OCI-LY1 (cell line): ENCODE data around the gene NAV2.
A peak's percentile ranks its signal among the peaks of the same experiment; 100 is the strongest.

Source experiments
- H2AFZ ChIP-seq: fragments of 200-600 bp; sonication (generic), shearing (Covaris generic); 2 replicates; pipeline ENCODE4 v1.6.0; 2014; ENCODE audit warnings: antibody characterized with exemption, mild to moderate bottlenecking, low read length
- H3F3A ChIP-seq: fragments of 200-600 bp; sonication (generic), shearing (Covaris generic); 2 replicates; pipeline ENCODE4 v1.6.0; 2014; ENCODE audit warnings: mild to moderate bottlenecking, antibody characterized with exemption, low read length, moderate library complexity; ENCODE audit not compliant: insufficient read depth
- H3K27ac ChIP-seq: fragments of 200-600 bp; sonication (generic); 2 replicates; pipeline ENCODE4 v1.5.1; 2014; ENCODE audit warnings: low read length, mixed run types, mild to moderate bottlenecking, low read depth; ENCODE audit not compliant: poor library complexity, severe bottlenecking
- H3K27me3 ChIP-seq: fragments of 200-600 bp; sonication (generic); 2 replicates; pipeline ENCODE4 v1.6.0; 2014; ENCODE audit warnings: antibody characterized with exemption, mild to moderate bottlenecking, low read length, moderate library complexity; ENCODE audit not compliant: insufficient read depth
- H3K36me3 ChIP-seq: fragments of 200-600 bp; sonication (generic); 2 replicates; pipeline ENCODE4 v1.6.1; 2014; ENCODE audit warnings: mild to moderate bottlenecking, antibody characterized with exemption, low read length, moderate library complexity, mixed read lengths; ENCODE audit not compliant: insufficient read depth
- H3K4me1 ChIP-seq: fragments of 200-600 bp; sonication (generic); 2 replicates; pipeline ENCODE4 v1.5.1; 2014; ENCODE audit warnings: mild to moderate bottlenecking, low read length, moderate library complexity; ENCODE audit not compliant: insufficient read depth, severe bottlenecking
- H3K4me2 ChIP-seq: fragments of 200-600 bp; sonication (generic), shearing (Covaris generic); 2 replicates; pipeline ENCODE4 v1.6.1; 2014; ENCODE audit warnings: low read length
- H3K4me3 ChIP-seq: fragments of 200-600 bp; sonication (generic); 2 replicates; pipeline ENCODE4 v1.5.1; 2014; ENCODE audit warnings: low read length, low read depth, mild to moderate bottlenecking, mixed read lengths; ENCODE audit not compliant: poor library complexity, severe bottlenecking
- H3K79me2 ChIP-seq: fragments of 200-600 bp; shearing (Covaris generic); 2 replicates; pipeline ENCODE4 v1.6.1; 2016; ENCODE audit warnings: mixed run types, low read length, mixed read lengths; ENCODE audit not compliant: insufficient read depth
- H3K9ac ChIP-seq: fragments of 200-600 bp; sonication (generic), shearing (Covaris generic); 2 replicates; pipeline ENCODE4 v1.6.1; 2014; ENCODE audit warnings: mild to moderate bottlenecking, low read length, mixed read lengths
- H3K9me2 ChIP-seq: fragments of 200-600 bp; sonication (generic), shearing (Covaris generic); 2 replicates; pipeline ENCODE4 v1.6.1; 2014; ENCODE audit warnings: low read depth, mild to moderate bottlenecking, low read length, mixed read lengths
- H3K9me3 ChIP-seq: fragments of 200-600 bp; shearing (Covaris generic); 2 replicates; pipeline ENCODE4 v1.6.1; 2014; ENCODE audit warnings: low read length, mixed read lengths
- H4K20me1 ChIP-seq: fragments of 200-600 bp; sonication (generic), shearing (Covaris generic); 2 replicates; pipeline ENCODE4 v1.6.0; 2016; ENCODE audit warnings: mild to moderate bottlenecking, low read length; ENCODE audit not compliant: insufficient read depth
- CTCF ChIP-seq: fragments of 200-600 bp; sonication (generic), shearing (Covaris generic); IDR thresholded peaks from 2 replicates; pipeline ENCODE4 v1.5.1; 2017; ENCODE audit warnings: mild to moderate bottlenecking, antibody characterized with exemption, low read length, moderate library complexity, mixed read lengths
- EZH2 ChIP-seq: fragments of 200-600 bp; sonication (generic), shearing (Covaris generic); IDR thresholded peaks from 2 replicates; pipeline ENCODE4 v1.8.0; 2017; ENCODE audit warnings: borderline replicate concordance, mixed run types, mild to moderate bottlenecking, antibody characterized with exemption, low read length, moderate library complexity, mixed read lengths

Gene NAV2

GRCh38 chr11:19952911-19953310 lies 240.3 kb downstream of the NAV2 start:
- Histone ChIP-seq H3K36me3 (no peaks in the 10 kb centered on the region), H3K4me1 (peaks cover 4% of the 10 kb centered on the region), H3F3A (no peaks in the 10 kb centered on the region), H3K27me3 (no peaks in the 10 kb centered on the region), H3K9me2 (no peaks in the 10 kb centered on the region), H3K79me2 (no peaks in the 10 kb centered on the region), H2AFZ (no peak overlapping the region), H3K4me3 (no peak overlapping the region), H3K9me3 (no peaks in the 10 kb centered on the region), H3K27ac (no peak overlapping the region), H3K9ac (no peak overlapping the region), H4K20me1 (no peaks in the 10 kb centered on the region), H3K4me2 (no peak overlapping the region)
- TF ChIP-seq EZH2: no peak
- TF ChIP-seq CTCF: no peak

GRCh38 chr11:19953336-19953735 lies 240.7 kb downstream of the NAV2 start:
- Histone ChIP-seq H3K27ac (no peak overlapping the region), H2AFZ (no peak overlapping the region), H3K9ac (no peak overlapping the region), H3K9me3 (no peaks in the 10 kb centered on the region), H3K4me3 (no peak overlapping the region), H3K36me3 (no peaks in the 10 kb centered on the region), H4K20me1 (no peaks in the 10 kb centered on the region), H3K9me2 (no peaks in the 10 kb centered on the region), H3K4me1 (peaks cover 4% of the 10 kb centered on the region), H3K79me2 (no peaks in the 10 kb centered on the region), H3K27me3 (no peaks in the 10 kb centered on the region), H3F3A (no peaks in the 10 kb centered on the region), H3K4me2 (no peak overlapping the region)
- TF ChIP-seq EZH2 (no peak), CTCF (no peak)

- Histone ChIP-seq H3K79me2 (no peaks in the 10 kb centered on the region), H3K4me3 (no peak overlapping the region), H3K4me1 (peaks cover 4% of the 10 kb centered on the region), H3F3A (no peaks in the 10 kb centered on the region), H3K36me3 (no peaks in the 10 kb centered on the region), H3K9me2 (no peaks in the 10 kb centered on the region), H3K9ac (no peak overlapping the region), H2AFZ (no peak overlapping the region), H3K27ac (no peak overlapping the region), H3K4me2 (no peak overlapping the region), H4K20me1 (no peaks in the 10 kb centered on the region), H3K9me3 (no peaks in the 10 kb centered on the region), H3K27me3 (no peaks in the 10 kb centered on the region)
- TF ChIP-seq EZH2: no peak
- peak; percentile 10; the same call in 1 of the 2 replicates for TF ChIP-seq CTCF
Measured at GRCh38 chr11:19953909-19954308, 241.3 kb downstream of the NAV2 start.
